ENCODE measurements around the gene GRHL1.
"Not testable (repeated sequence)": the region's sequence is repeated elsewhere in the genome, so short reads cannot be mapped to it uniquely, and the experiment has no call there.

The GRHL1 gene

GRCh38 chr2:9998916-9999654 lies 47.6 kb downstream of the GRHL1 start:
- no peak for DNase-seq

GRCh38 chr2:9999693-10000092 lies 48.2 kb downstream of the GRHL1 start:
- DNase-seq, result no peak

GRCh38 chr2:10000541-10000940 lies 49.0 kb downstream of the GRHL1 start:
- DNase-seq, result no peak

- no peak for DNase-seq
Measured at GRCh38 chr2:10001586-10001985, 50.1 kb downstream of the GRHL1 start.

GRCh38 chr2:10002109-10002508 lies 50.6 kb downstream of the GRHL1 start:
- no peak for DNase-seq

GRCh38 chr2:10002681-10003080 lies 51.2 kb downstream of the GRHL1 start:
- no peak for DNase-seq

- DNase-seq, result no peak
Measured at GRCh38 chr2:10003206-10004125, 52.0 kb downstream of the GRHL1 start.

- DNase-seq, result no peak
Measured at GRCh38 chr2:10004401-10004800, 52.9 kb downstream of the GRHL1 start.

- DNase-seq, result no peak
Measured at GRCh38 chr2:10004836-10005235, 53.3 kb downstream of the GRHL1 start.

GRCh38 chr2:10005461-10006235 lies 54.2 kb downstream of the GRHL1 start:
- no peak for DNase-seq

GRCh38 chr2:10006236-10007161 lies 55.0 kb downstream of the GRHL1 start:
- DNase-seq, result no peak

GRCh38 chr2:10007435-10007834 lies 55.9 kb downstream of the GRHL1 start:
- no peak for DNase-seq

- DNase-seq, result no peak
Measured at GRCh38 chr2:10007921-10008808, 56.7 kb downstream of the GRHL1 start.

GRCh38 chr2:10008809-10009176 lies 57.3 kb downstream of the GRHL1 start:
- no peak for DNase-seq

GRCh38 chr2:10009271-10009810 lies 57.8 kb downstream of the GRHL1 start:
- DNase-seq, result no peak

- DNase-seq, result no peak
Measured at GRCh38 chr2:10009811-10010781, 58.6 kb downstream of the GRHL1 start.

GRCh38 chr2:10010861-10011605 lies 59.5 kb downstream of the GRHL1 start:
- not testable (repeated sequence) for DNase-seq

GRCh38 chr2:10011606-10012325 lies 60.3 kb downstream of the GRHL1 start:
- not testable (repeated sequence) for DNase-seq

All from activated CD8-positive, alpha-beta memory T cell treated with anti-CD3 and anti-CD28 coated beads, Interleukin-2, amount 50 U/mL, for 4 hours (primary cell).